HS-5 (cell line): ENCODE measurements around the gene ME3.

Experiments used
- DNase-seq: peaks from one replicate; pipeline ENCODE4 v3.0.0-alpha.2; 2012; ENCODE audit warnings: low read depth

The ME3 gene

DNA sequence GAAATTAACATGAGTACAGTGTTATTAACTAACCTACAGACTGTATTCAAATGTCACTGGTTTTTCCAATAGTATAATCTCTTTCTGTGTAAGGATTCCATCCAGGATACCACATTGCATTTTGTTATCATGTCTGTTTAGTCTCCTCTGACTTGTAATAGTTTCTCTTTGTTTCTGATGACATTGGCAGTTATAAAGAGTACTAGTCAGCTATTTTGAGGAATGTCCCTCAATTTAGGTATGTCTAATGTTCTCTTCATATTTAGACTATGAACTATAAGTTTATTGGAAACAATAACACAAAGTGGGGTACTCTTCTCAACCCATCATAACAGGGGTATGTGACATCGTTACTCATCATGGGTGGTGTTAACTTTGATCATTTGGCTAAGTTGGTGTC is 20.3 kb upstream of the ME3 start:
- no peak for DNase-seq

DNA sequence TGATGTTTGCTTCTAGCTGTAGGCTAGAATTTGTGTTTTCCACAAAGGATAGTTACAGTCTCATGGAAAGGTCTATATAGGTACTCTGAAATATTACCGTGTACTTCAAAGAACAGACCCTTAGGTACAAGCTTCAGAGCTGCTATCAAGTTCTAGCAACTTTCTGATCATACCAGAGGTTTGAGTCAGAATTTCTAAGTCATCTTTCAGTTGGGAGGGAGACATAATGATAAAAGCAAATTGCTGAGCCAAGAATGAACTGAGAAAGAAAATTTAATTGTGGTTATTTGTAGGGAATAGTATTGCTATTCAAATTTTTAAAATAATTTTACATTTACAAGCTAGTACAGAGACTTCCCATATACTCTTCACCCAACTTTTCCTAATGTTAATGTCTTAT is 19.9 kb upstream of the ME3 start:
- no peak for DNase-seq

DNA sequence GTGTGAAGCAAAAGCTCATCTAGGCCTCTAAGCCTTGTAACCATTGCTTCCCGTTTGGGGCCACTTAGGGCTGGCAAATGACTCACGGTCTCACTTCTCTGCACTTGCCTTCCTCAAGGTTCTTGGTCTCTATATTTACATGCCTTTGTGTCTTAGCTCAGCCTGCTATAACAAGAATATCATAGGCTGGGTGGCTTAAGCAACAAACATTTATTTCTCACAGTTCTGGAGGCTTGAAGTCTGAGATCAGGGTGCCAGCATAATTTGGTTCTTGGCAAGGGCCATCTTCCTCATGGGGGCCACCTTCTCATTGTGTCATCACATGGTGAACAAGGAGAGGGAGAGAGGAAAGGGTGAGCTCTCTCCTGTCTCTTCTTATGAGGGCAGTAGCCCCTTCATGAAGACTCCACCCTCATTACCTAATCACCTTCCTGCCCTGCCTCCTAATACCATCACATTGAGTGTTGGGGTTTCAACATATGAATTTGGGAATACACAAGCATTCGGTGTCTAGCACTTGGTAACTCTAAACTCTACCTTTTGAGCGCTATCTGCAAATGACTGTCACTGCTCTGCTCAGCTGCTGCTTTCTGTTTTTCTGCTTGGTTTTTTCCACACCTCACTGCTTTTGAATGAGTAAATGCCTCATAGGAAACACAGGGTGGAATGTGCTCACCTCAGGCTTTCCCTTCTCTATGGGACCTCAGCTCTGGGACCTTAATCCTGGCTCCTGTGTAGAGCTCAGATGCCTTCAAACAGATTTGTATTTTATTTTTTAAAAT is 16.2 kb upstream of the ME3 start:
- no peak for DNase-seq

DNA sequence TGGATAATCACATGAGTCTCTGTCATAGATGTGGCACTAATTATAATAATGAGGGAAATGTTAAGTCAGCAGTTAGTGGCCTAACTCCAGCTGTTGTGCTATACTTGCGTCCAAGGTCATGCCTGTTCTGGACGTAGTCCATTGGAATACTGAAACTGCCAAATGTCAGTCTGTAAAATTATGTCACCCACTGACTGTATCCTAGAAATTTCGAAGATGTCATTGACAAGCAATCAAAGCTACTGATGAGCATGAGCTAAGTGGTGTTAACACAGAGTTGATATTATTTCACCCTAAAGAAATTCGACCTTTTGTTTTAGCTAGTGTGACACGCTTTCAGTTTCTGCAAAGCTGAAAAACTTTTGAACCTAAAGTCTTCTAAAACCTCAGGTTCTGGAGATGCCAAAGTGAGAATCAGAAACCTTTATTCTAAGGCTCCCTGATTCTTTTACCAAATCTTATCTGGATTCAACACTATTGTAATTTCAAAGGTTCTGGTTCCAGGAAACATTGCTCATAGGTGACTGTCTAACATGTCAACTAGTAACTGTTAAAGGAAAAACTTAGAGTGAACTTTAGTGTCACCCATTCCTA is 14.9 kb upstream of the ME3 start:
- no peak for DNase-seq

DNA sequence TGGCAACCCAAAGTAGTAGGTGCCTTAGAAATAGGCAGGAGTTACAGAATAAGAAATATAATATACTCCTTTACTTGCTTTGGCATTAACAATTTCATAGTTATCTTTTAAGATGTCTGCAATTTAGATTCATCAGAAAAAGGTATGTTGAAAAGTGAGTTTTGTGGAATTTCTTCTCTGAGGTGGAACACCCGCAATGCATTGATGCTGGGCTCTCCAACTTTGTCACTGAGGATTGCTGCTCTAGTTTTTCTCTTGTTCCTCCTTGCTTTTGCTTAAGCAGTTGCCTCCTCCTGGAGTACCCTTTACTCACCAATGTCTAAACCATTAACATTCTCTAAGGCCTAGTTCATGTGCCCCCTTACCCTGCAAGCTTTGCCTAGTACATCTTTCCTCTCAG is 14.1 kb upstream of the ME3 start:
- DNase-seq: no peak

DNA sequence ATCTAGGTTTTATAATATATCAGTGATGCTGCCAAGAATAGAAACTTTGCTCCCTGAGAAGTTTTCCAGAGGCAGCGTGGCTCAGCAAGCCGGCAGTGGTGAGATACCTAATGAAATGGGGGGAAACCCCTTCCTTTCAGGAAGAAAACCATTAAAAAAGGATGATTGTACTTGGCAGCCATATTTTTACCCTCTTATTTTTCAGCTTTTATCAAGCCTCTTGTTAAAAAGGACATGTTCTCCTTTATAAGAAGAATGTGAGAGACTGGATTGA is 9.0 kb upstream of the ME3 start:
- no peak for DNase-seq

DNA sequence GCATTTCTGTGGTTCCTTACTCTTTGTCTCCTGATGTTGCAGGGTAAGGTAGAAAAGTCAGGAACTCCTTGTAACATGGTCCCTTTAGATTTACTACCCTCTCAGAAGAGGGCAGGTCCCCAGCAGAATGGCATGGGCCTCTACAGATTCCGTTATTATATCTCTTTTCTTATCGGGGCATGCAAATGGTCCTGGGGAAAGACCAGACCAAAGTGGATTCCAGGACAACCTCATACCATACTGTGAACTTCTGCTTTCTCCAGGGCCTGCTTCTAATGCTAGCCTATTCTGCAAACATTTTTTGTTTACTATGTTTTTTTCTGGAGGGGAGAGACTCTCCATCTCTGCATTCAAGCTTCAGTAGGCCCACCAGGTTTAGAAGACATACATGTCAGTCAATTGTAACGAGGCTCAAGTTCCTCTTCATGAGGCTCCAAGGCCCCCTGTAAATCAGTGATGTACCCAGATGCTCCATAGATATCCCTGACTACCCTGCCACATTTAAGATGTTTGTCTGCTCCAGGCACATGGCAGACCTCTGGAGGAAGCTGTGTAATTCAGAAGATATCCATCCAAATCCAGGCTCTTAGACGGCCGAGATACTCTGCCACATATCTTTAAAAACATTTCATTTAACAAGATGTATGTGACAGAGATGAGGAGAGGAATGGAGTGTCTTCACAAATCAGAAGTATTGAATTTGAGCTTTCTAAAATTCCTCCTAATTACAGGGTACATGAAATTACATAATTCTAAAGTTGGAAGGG is 8.5 kb upstream of the ME3 start:
- DNase-seq: no peak

DNA sequence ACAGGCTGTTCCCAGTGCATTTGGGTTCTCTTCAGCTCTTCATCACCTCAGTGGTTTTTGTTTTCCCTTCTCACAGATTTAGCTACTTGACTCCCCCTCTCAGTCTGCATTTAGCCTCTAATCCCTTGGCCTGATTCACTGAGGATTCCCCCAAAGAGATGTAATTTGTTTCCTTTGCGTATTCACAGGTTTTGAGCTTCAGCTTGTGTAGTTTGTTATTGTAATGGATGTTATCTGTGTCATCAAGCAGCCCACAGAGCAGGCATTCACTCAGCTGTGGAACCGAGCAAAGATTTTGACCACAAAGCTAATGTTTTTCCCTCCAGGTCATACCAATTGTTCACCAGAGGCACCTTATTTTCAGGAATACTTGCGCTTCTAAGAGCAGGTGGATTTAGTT is 6.4 kb upstream of the ME3 start:
- no peak for DNase-seq

DNA sequence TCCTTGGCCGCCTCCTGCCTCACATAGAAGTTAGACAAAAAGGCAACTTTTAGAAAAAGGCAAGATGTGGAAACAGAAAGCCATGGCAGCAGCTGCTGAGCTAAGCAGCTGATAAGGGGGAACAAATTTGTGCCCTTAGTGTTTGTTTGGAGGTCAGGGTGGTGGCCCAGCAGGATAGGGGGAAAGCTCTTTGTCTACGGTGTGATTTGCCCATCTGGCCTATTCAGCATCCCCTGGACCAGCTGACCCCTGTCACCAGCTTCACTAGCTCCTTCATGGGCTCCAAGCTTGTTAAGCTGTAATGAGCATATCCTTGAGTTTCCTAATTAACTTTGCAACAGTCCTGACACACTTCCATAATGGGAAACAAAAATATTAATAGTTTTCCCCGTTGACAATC is 5.9 kb upstream of the ME3 start:
- no peak for DNase-seq

DNA sequence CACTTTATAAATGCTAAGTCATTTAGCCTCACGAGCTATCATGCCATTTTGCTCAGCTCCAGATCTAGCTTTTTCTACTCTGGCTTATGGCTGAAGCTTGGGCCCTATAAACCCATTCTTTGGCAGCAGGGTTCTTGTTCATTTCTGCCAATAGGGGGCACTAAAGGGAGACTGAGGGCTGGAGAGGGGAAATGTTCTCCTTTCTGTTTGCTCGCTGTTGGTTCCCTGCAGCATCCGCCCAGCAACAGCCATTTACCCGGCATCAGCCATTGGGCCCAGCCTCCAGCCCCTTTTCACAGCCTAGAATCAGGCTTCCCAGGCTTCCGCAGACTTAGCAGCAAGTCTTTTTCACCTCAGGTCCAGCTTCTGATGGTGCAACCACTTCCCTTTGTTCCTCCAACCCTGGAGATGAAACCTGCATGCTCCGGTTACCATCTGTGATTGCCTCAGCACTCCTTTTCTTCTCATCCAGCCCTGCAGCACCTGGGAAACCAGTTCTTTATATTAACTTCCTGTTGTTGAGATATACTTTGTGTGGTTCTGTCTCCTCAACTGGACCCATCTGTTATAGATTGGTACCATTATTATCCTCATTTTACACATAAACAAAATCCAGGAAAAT is 4.2 kb upstream of the ME3 start:
- DNase-seq: no peak

DNA sequence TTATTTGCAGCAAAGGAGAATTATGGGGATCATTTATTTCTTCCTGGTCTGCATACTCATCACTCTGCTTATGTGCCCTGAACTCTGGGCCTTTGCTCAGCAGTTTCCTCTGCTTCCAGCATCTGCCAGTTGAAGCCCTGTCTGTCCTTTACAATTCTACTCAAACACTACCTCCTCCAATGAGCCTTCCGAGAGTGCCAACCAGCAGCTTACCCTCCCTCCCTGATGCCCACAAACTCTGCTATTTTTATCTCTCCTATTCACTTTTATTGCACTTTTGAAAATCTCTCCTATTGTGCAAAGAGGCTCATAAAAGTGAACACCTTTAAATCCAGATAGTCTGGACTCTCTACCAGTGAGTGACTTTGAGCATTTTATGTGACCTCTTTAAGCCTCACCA is 3.6 kb upstream of the ME3 start:
- no peak for DNase-seq

DNA sequence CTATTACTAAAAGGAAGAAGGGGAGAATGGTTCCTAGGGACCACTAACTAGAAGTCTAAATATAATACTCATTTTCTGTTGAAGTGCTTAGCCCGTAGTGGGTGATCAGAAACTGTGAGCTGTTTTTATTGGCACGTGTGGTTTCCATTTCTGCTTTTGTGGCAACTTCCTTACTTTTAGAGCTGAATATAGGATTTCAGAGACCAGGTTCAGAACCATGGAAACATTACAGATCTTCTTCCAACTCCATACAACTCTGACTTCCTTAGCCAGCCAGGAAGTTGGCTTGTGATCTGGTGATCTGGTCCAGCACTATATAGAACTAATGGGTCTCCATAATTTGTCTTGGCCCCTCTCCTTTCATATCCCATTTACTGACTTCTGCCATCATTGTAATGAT is 2.6 kb upstream of the ME3 start:
- no peak for DNase-seq

DNA sequence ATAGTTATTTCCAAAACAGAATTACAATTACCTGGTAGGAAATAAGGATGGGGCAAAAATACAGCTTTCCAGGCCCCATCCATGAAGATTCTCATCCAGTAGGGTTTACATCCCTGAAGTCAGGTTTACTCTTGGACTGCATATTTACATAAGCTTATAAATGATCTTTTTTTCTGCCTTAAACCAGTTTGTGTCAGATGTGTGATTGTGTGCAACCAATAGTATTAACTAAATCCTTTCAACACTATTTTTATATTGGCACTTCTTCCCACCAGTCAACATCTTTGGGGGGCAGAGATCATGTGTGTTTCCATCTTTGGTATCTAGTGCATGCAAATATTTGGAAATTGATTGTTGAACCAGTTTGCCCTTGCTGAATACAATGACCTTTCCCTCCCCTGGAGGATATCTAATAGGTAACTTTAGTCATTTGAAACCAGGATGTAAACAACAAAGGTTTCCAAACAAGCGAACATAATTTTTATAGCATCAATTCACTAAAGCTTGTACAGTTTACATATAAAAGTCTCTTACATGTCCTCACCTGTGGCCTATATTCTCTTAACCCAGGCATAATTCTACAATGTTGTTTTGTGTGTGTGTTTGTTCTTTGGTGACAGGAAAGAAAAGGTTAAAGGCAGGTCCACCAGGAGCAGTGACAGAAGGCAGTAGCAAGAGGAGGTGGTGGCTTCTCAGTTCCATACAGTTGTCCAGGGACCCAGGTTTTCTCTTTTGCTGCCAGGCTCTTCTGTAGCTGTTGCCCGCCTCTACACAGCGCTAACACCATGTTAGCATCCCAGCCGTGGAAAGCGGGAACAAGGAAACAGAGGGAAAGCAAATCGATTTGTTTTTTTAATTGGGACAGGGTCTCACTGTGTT is 1.7 kb upstream of the ME3 start:
- DNase-seq: no peak

DNA sequence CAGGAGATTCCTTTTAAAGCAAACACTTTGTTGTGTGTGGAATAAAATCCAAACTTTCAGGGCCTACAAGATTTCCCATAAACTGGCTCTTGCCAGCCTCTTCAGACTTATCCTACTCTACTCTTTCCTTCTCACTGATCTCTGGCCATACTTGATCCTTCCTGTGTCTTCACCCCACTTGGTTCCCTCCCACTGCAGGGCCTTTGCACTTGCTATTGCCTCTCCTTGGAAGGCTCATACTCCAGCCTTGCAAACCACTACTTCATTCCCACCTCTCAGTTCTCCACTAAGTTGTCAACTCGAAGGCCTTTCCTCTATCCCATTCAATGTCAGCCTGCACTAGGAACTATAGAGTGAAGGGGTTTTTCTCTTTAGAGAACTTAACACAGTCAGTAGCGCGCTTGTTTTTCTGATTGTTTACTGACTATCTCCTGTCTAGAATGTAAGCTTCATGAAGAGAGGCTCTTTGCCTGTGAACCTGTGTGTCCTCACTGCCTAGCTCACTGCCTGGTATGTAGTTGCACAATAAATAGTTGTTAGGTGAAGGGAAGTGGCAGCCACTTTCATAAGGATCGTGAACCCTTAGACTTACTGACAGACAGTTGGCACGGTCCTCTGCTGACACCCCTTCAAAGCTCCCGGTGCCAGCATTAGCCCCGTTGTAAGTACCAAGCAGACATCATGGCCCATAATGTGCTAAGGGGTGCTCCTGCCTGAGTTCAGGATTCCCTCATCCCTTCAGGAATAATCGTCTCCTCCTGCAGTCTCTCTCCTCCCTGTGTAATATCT is 833 bp upstream of the ME3 start:
- no peak for DNase-seq

DNA sequence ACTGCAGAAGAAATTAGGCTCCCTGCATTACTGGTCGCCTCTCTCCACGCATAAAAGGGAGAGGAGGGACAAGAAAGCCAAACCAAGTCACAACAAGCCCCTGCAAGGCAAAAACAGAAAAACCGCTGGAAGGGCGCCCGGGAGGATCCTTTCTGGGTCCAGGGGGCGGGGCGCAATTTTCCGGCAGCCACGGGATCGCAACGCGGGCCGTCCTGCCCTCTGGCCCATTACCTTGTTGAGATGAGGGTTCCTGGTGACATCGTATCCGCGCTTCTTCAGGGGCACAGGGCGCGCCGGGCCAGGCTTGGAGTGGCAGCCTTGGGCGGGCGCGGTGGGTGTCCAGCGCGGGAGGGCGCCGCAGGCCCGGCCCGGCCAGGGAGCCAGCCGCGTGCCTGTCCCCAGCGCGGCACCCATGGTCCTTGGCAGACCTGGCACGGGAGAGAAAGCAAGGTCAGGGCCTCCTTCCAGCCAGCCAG is 847 bp downstream of the ME3 start:
- no peak for DNase-seq

DNA sequence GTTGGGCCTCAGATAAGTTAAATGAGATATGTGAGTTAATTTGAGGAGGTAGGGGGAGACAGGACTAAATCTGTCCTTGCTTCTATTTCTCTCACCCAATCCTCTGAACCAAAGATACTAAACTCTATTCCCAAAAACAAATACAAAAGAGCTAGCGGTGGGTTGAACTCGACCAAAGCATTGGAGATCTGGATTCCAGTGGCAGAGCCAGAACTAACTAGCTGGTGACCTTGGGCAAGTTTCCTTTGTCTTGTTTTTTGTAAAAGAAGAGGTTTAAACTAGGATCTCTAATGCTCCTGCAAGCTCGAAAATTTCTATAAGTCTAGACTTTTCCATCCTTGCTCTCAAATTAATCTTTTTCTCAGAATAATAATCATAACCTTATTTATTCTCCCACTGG is 1.5 kb downstream of the ME3 start:
- no peak for DNase-seq

DNA sequence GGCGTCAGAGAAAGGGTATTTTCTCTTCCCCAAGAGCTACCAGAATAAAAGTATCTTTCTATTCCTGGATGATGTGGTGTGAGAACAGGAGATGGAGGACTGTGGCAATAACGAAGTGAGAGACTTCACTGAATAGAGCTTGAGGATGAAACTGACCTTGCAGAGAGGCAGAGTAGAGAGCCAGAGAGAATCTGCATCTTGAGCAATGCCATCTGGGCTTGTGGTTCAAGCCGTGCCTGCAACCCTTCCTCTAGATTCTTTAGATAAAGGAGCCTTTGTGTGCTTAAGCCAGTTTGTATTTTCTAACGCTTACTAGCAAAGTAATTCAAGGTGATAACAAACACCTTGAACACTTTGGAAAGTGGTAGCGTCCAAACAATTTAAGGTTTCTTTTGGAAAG is 2.2 kb downstream of the ME3 start:
- DNase-seq: no peak

DNA sequence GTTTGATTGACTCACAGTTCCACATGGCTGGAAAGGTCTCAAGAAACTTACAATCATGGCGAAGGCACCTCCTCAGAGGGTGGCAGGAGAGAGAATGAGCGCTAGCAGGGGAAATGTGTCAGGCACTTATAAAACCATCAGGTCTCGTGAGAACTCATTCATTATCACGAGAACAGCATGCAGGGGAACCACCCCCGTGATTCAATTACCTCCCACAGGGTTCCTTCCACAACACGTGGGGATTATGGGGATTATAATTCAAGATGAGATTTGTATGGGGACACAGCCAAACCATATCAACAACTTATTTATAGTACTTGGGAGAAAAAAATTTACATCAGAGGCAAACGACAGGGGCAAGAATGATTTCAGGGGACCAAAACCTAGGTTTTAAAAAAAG is 3.0 kb downstream of the ME3 start:
- no peak for DNase-seq

DNA sequence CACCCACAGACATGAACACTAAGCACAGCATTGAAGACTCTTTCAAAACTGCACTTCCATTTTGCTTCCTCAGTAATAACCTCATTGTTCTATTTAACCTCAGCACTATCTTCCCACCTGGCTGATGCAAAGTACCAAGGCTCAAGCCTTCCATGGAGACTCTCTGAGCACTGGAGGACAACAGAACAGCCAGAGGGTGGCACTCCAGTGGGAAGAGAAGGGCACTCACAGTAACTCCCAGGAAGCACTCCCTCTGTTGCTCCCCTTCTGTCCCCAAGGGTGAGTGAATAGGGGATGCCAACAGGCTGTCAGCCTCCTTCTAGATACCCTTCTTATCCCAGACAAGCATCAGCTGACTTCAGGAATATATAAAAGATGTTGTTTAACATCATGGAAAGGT is 3.5 kb downstream of the ME3 start:
- DNase-seq: no peak

DNA sequence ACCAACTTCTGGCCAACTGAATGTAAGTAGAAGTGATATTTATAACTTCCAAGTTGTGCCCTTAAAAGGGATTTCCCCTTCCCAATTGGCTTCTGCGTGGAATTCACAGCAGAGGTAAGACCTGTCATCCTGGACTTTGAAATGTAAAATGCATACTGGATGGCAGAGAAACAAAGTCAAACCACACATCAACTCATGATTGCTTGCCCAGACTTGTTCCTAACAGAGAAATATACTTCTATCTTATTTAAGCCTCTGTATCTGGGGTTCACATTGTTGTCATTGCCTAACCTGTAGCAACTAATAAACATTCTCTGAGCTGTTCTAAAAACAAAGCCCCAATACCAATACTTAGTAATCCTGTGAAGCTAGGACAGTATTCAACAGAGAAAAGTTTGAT is 6.2 kb downstream of the ME3 start:
- no peak for DNase-seq

DNA sequence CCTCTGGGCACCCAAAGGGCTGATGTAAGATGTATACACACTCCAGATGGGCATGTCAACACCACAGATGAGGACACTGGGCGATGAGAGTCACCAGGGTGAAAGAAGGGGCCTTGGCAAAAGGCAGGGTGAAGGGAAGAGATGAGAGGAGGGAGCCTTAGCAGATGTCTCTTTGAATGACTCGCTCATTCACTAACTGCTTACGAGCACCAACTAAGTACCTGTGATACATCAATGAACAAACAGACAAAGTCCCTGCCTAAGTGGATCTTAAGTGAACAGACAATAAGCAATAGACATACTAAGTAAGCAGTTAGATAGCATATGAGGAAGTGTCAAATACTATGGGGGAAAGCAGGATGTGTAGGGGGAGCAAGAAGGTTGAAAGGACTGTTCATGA is 7.5 kb downstream of the ME3 start:
- DNase-seq: no peak
